ENCODE measurements around the gene QRICH2.

DNA sequence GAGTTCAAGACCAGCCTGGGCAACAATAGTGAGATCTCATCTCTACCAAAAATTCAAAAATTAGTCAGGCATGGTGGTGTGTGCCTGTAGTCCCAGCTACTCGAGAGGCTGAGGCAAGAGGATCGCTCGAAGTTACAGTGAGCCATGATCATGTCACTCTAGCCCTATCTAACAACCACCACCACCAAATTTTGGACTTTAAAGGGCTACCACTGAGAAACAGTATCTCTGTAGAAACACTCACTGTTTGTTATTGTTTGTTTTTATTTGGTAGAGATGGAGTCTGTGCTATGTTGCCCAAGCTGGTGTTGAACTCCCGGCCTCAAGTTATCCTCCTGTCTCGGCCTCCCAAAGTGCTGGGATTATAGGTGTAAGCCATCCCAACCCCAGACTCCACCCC lies 44.2 kb downstream of the QRICH2 start:
- TF ChIP-seq, protein P1, sequence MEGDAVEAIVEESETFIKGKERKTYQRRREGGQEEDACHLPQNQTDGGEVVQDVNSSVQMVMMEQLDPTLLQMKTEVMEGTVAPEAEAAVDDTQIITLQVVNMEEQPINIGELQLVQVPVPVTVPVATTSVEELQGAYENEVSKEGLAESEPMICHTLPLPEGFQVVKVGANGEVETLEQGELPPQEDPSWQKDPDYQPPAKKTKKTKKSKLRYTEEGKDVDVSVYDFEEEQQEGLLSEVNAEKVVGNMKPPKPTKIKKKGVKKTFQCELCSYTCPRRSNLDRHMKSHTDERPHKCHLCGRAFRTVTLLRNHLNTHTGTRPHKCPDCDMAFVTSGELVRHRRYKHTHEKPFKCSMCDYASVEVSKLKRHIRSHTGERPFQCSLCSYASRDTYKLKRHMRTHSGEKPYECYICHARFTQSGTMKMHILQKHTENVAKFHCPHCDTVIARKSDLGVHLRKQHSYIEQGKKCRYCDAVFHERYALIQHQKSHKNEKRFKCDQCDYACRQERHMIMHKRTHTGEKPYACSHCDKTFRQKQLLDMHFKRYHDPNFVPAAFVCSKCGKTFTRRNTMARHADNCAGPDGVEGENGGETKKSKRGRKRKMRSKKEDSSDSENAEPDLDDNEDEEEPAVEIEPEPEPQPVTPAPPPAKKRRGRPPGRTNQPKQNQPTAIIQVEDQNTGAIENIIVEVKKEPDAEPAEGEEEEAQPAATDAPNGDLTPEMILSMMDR (IDR thresholded peaks at IDR 0.05) = no peak
- no peak for TF ChIP-seq EP300 (IDR thresholded peaks at IDR 0.05)

All from gastroesophageal sphincter (tissue), 3 donors.